Kidney tubule cell (primary cell): ENCODE measurements around the gene ZNF816.
"Not testable (repeated sequence)": the region's sequence is repeated elsewhere in the genome, so short reads cannot be mapped to it uniquely, and the experiment has no call there.

Experiments
- DNase-seq: peaks from one replicate; pipeline ENCODE4 v3.0.0-alpha.2; 2018; ENCODE audit warnings: low spot score

ZNF816 gene

GRCh38 chr19:52962394-52963246, at the start of gene ZNF816:
TSS of gene ZNF816 (minus strand) at chr19:52962881. CDS start at chr19:52956089, 6,792 bp downstream.
- peak; percentile 95 for DNase-seq

GRCh38 chr19:53012006-53012405, 49.3 kb upstream of the ZNF816 start:
- DNase-seq, result no peak

- DNase-seq, result no peak
Measured at GRCh38 chr19:53010494-53010893, 47.8 kb upstream of the ZNF816 start.

- DNase-seq, result no peak
Measured at GRCh38 chr19:53008061-53008778, 45.5 kb upstream of the ZNF816 start.

GRCh38 chr19:53007606-53008005, 44.9 kb upstream of the ZNF816 start:
- no peak for DNase-seq

- no peak for DNase-seq
Measured at GRCh38 chr19:53007200-53007599, 44.5 kb upstream of the ZNF816 start.

- DNase-seq, result peak; percentile 54
Measured at GRCh38 chr19:53004242-53004641, 41.6 kb upstream of the ZNF816 start.

GRCh38 chr19:53002479-53002878, 39.8 kb upstream of the ZNF816 start:
- no peak for DNase-seq

- DNase-seq, result no peak
Measured at GRCh38 chr19:52997975-52998374, 35.3 kb upstream of the ZNF816 start.

- no peak for DNase-seq
Measured at GRCh38 chr19:52995711-52996110, 33.0 kb upstream of the ZNF816 start.

GRCh38 chr19:52993342-52994178, 30.9 kb upstream of the ZNF816 start:
- peak; percentile 69 for DNase-seq

GRCh38 chr19:52992109-52993004, 29.7 kb upstream of the ZNF816 start:
- peak; percentile 15 for DNase-seq

GRCh38 chr19:52991484-52991883, 28.8 kb upstream of the ZNF816 start:
- DNase-seq, result peak; percentile 86

GRCh38 chr19:52990759-52991418, 28.2 kb upstream of the ZNF816 start:
- no peak for DNase-seq

GRCh38 chr19:52988506-52988905, 25.8 kb upstream of the ZNF816 start:
- DNase-seq, result no peak

GRCh38 chr19:52987221-52987620, 24.5 kb upstream of the ZNF816 start:
- DNase-seq, result no peak

- DNase-seq, result not testable (repeated sequence)
Measured at GRCh38 chr19:52983167-52983566, 20.5 kb upstream of the ZNF816 start.

GRCh38 chr19:52981329-52981728, 18.6 kb upstream of the ZNF816 start:
- no peak for DNase-seq

GRCh38 chr19:52967772-52968171, 5.1 kb upstream of the ZNF816 start:
- DNase-seq, result no peak

GRCh38 chr19:52963247-52963618, 552 bp upstream of the ZNF816 start:
- no peak for DNase-seq

- no peak for DNase-seq
Measured at GRCh38 chr19:52961981-52962380, 700 bp downstream of the ZNF816 start.
